HCT116 (cell line): ENCODE measurements around the gene RPS6KC1. TPM values are rescaled to one million over a fixed set of nuclear protein-coding genes. Genes with fewer than 3 reads are reported as not detected.

Source experiments
- ATAC-seq: fragments of 200-7000 bp; cut with Tn5 transposase; 2 replicates; pipeline ENCODE4 v1.9.1; 2020; ENCODE audit warnings: mild to moderate bottlenecking, moderate library complexity
- BruUV-seq: library from RNA; stranded (reverse); fragments of 400-500 nt; replicated peaks from 2 replicates; lab custom pipeline; 2021; lab: Mats Ljungman, UMichigan
- CTCF ChIA-PET: fragments of 300-600 bp; sonication (Branson Sonifier 250); formaldehyde crosslinking; loops from one replicate; lab custom pipeline; 2021; ENCODE audit warnings: antibody characterized with exemption; lab: Charles Lee
- POLR2A ChIA-PET: fragments of 300-600, 350-600 bp; sonication (Branson Sonifier 250); formaldehyde crosslinking; loops from one replicate; lab custom pipeline; 2021; ENCODE audit warnings: antibody characterized with exemption; lab: Charles Lee
- RAD21 ChIA-PET, 2 experiments: fragments of 300-600 bp; sonication (Branson Sonifier 250); formaldehyde crosslinking; loops; one replicate each; lab custom pipeline; 2023; ENCODE audit warnings: low total read pairs in 2 of 2; ENCODE audit not compliant: uncharacterized antibody in 2 of 2, unreplicated experiment in 2 of 2, low non-redundant PET in 1 of 2; lab: Charles Lee
- DNase-seq: peaks from one replicate; pipeline ENCODE4 v3.0.0-alpha.2; 2010; ENCODE audit warnings: low read depth, low spot score
- H2AFZ ChIP-seq: fragments of 200-600 bp; shearing (Covaris generic), sonication (generic); 2 replicates; pipeline ENCODE4 v1.6.1; 2017; ENCODE audit warnings: low read depth, mixed run types, mixed read lengths, antibody characterized with exemption, low read length; ENCODE audit not compliant: poor library complexity, severe bottlenecking
- H3K27ac ChIP-seq: 2 replicates; pipeline ENCODE4 v1.5.1; 2012; ENCODE audit warnings: low read depth, low read length
- H3K27me3 ChIP-seq: fragments of 200-600 bp; sonication (generic); 2 replicates; pipeline ENCODE4 v1.6.1; 2016; ENCODE audit warnings: mixed run types, low read length, mixed read lengths; ENCODE audit not compliant: insufficient read depth
- H3K36me3 ChIP-seq, 2 experiments: fragments of 200-500 bp in 1 of 2; fragments of 200-600 bp in 1 of 2; sonication (Bioruptor generic) in 1 of 2; sonication (generic) in 1 of 2; 2 replicates each; pipeline versions ENCODE4 v1.5.1 to v1.6.1; 2014 to 2016; ENCODE audit warnings: low read length in 2 of 2, inconsistent platforms in 1 of 2, mixed read lengths in 1 of 2, mixed run types in 1 of 2; ENCODE audit not compliant: insufficient read depth in 2 of 2, control insufficient read depth in 1 of 2
- H3K4me1 ChIP-seq, 2 experiments: fragments of 200-600 bp in 1 of 2; sonication (generic) in 1 of 2; 2 replicates each; pipeline versions ENCODE4 v1.5.1 to v1.6.1; 2012 to 2017; ENCODE audit warnings: low read length in 2 of 2, inconsistent platforms in 1 of 2, mild to moderate bottlenecking in 1 of 2, mixed read lengths in 1 of 2, mixed run types in 1 of 2, moderate library complexity in 1 of 2; ENCODE audit not compliant: insufficient read depth in 2 of 2, control insufficient read depth in 1 of 2
- H3K4me2 ChIP-seq: fragments of 200-600 bp; sonication (generic); 2 replicates; pipeline ENCODE4 v1.6.1; 2017; ENCODE audit warnings: mixed run types, low read length, mixed read lengths
- H3K4me3 ChIP-seq, 2 experiments: fragments of 200-600 bp in 1 of 2; sonication (generic) in 1 of 2; replicated peaks in 1 of 2; 2 replicates each; pipeline ENCODE4 v1.5.1; 2011 to 2016; ENCODE audit warnings: low read length in 2 of 2, control low read depth in 1 of 2, low read depth in 1 of 2, mild to moderate bottlenecking in 1 of 2, mixed read lengths in 1 of 2, mixed run types in 1 of 2
- H3K79me2 ChIP-seq: fragments of 200-600 bp; sonication (generic); 2 replicates; pipeline ENCODE4 v1.6.1; 2017; ENCODE audit warnings: mild to moderate bottlenecking, mixed run types, low read length, moderate library complexity, mixed read lengths; ENCODE audit not compliant: insufficient read depth
- H3K9ac ChIP-seq: fragments of 200-600 bp; sonication (generic); 2 replicates; pipeline ENCODE4 v1.6.1; 2016; ENCODE audit warnings: low read length, mixed read lengths
- H3K9me2 ChIP-seq: fragments of 200-600 bp; sonication (generic), shearing (Covaris generic); 2 replicates; pipeline ENCODE4 v1.6.1; 2017; ENCODE audit warnings: mixed run types, mild to moderate bottlenecking, moderate library complexity; ENCODE audit not compliant: insufficient read depth
- H3K9me3 ChIP-seq, 2 experiments: fragments of 200-500 bp in 1 of 2; fragments of 200-600 bp in 1 of 2; sonication (Bioruptor generic) in 1 of 2; sonication (generic) in 1 of 2; 2 replicates each; pipeline ENCODE4 v1.6.1; 2014 to 2017; ENCODE audit warnings: low read length in 2 of 2, mixed read lengths in 2 of 2, inconsistent platforms in 1 of 2, low read depth in 1 of 2, mild to moderate bottlenecking in 1 of 2, mixed run types in 1 of 2, moderate library complexity in 1 of 2; ENCODE audit not compliant: control insufficient read depth in 1 of 2, insufficient read depth in 1 of 2
- H4K20me1 ChIP-seq: fragments of 200-600 bp; sonication (generic), shearing (Covaris generic); 2 replicates; pipeline ENCODE4 v1.6.1; 2017; ENCODE audit warnings: mixed run types, mild to moderate bottlenecking, moderate library complexity; ENCODE audit not compliant: insufficient read depth
- CBX3 ChIP-seq: IDR thresholded peaks from 2 replicates; pipeline ENCODE4 v1.6.1; 2012; ENCODE audit warnings: low read depth
- CEBPB ChIP-seq: IDR thresholded peaks from 2 replicates; pipeline ENCODE4 v1.6.1; 2012; ENCODE audit warnings: low read depth
- CTCF ChIP-seq, 3 experiments: fragments of 200-600 bp in 1 of 3; sonication (generic) in 1 of 3; IDR thresholded peaks in 2 of 3; conservative IDR thresholded peaks in 1 of 3; 2 replicates each; pipeline ENCODE4 v1.5.1; 2012 to 2017; ENCODE audit warnings: low read depth in 2 of 3, low read length in 2 of 3, antibody characterized with exemption in 1 of 3, borderline replicate concordance in 1 of 3, control low read depth in 1 of 3, mild to moderate bottlenecking in 1 of 3, mixed read lengths in 1 of 3, mixed run types in 1 of 3, moderate library complexity in 1 of 3; ENCODE audit not compliant: insufficient read depth in 1 of 3
- EGR1 ChIP-seq: IDR thresholded peaks from 2 replicates; pipeline ENCODE4 v1.6.1; 2012; ENCODE audit warnings: low read depth
- ELF1 ChIP-seq: IDR thresholded peaks from 2 replicates; pipeline ENCODE4 v1.6.1; 2012; ENCODE audit warnings: low read depth, borderline replicate concordance
- FOSL1 ChIP-seq: IDR thresholded peaks from 2 replicates; pipeline ENCODE4 v1.6.1; 2012; ENCODE audit warnings: low read depth
- MAX ChIP-seq: IDR thresholded peaks from 2 replicates; pipeline ENCODE4 v1.6.1; 2012
- POLR2A ChIP-seq: IDR thresholded peaks from 2 replicates; pipeline ENCODE4 v1.7.0; 2011; ENCODE audit warnings: borderline replicate concordance; ENCODE audit not compliant: insufficient read depth, insufficient read length; ENCODE audit errors: extremely low read depth
- POLR2AphosphoS5 ChIP-seq: IDR thresholded peaks from 2 replicates; pipeline ENCODE4 v1.6.1; 2011; ENCODE audit warnings: mild to moderate bottlenecking, low read depth, low read length, moderate library complexity
- RAD21 ChIP-seq: IDR thresholded peaks from 2 replicates; pipeline ENCODE4 v1.6.1; 2012; ENCODE audit warnings: low read depth, mild to moderate bottlenecking
- SIN3A ChIP-seq: IDR thresholded peaks from 2 replicates; pipeline ENCODE4 v1.6.1; 2012; ENCODE audit warnings: low read depth
- TCF7L2 ChIP-seq: IDR thresholded peaks from 2 replicates; pipeline ENCODE4 v1.7.0; 2011; ENCODE audit warnings: borderline replicate concordance, inconsistent platforms; ENCODE audit not compliant: insufficient read depth, insufficient read length; ENCODE audit errors: extremely low read depth
- YY1 ChIP-seq: IDR thresholded peaks from 2 replicates; pipeline ENCODE4 v1.6.1; 2011; ENCODE audit warnings: low read length, low read depth, moderate library complexity, mild to moderate bottlenecking; ENCODE audit not compliant: insufficient replicate concordance; ENCODE audit errors: extremely low read depth
- ZBTB33 ChIP-seq: IDR thresholded peaks from 2 replicates; pipeline ENCODE4 v1.6.1; 2011; ENCODE audit warnings: mild to moderate bottlenecking, low read length, moderate library complexity; ENCODE audit not compliant: insufficient replicate concordance; ENCODE audit errors: extremely low read depth
- ZFX ChIP-seq: fragments of 450-650 bp; IDR thresholded peaks from 2 replicates; pipeline ENCODE4 v1.6.1; 2017
- intact Hi-C: fragments of 100-400 bp; cut with micrococcal nuclease; formaldehyde crosslinking; loops from 2 replicates; pipeline ENCODE4 v1.10.0; 2022
- total RNA-seq: library from RNA; stranded (reverse); gene quantifications from one replicate; pipeline ENCODE4 v1.2.1, GENCODE V29; 2021; ENCODE audit not compliant: unreplicated experiment
- TF ChIP-seq, protein P1 (sequence below): IDR thresholded peaks from 2 replicates; pipeline ENCODE4 v1.6.1; 2012; ENCODE audit warnings: low read depth
- TF ChIP-seq, protein P2 (sequence below): IDR thresholded peaks from 2 replicates; pipeline ENCODE4 v1.6.1; 2012

The RPS6KC1 gene
- total RNA-seq, 1 experiment from 2014 or later, result 15.9 TPM

DNA sequence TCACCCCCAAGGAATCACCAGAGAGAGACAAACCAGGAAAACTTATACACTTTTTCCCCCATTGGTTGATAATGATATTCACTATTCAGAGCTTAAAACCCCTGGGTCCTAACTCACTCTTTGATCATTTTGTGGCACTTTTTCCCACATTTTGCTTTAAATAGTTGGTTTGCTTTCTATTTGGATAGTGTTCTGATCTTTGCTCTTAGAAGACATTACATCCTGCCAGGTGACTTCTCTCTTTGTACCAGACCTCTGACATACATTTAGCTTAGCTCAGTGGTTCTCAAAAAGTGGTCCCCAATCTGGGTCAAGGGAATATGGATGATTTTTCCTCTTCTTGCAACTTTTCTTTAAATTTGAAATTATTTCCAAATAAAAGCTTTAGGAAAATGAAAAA is 228.4 kb downstream of the RPS6KC1 start:
- intact Hi-C loops, result loop anchor here (10.0 kb wide), 1 partner anchor 65 kb away; no protein-coding TSS in a partner anchor
- Histone ChIP-seq H3K27ac (no peak overlapping the region), H3K9me3 (no peaks in the 10 kb centered on the region), H3K4me1 (no peaks in the 10 kb centered on the region), H3K9me2 (no peaks in the 10 kb centered on the region), H3K79me2 (no peaks in the 10 kb centered on the region), H3K4me2 (no peak overlapping the region), H4K20me1 (no peaks in the 10 kb centered on the region), H3K36me3 (no peaks in the 10 kb centered on the region), H2AFZ (no peak overlapping the region), H3K9ac (no peak overlapping the region), H3K4me3 (no peak overlapping the region), H3K27me3 (no peaks in the 10 kb centered on the region)
- no TSS peak for BruUV-seq
- ATAC-seq (no peak), DNase-seq (no peak)
- RAD21 ChIA-PET, result no interaction called here
- POLR2A ChIA-PET, result no interaction called here
- CTCF ChIA-PET, result no interaction called here
- TF ChIP-seq MAX (no peak), ZBTB33 (no peak), SIN3A (no peak), EGR1 (no peak), ZFX (no peak), POLR2AphosphoS5 (no peak), TCF7L2 (no peak), ELF1 (no peak), FOSL1 (no peak), CBX3 (no peak), POLR2A (no peak), CEBPB (no peak), CTCF (IDR thresholded peaks at IDR 0.05 in 2 of 3, conservative IDR thresholded peaks at IDR 0.05 in 1 of 3; ENCODE audit: borderline replicate concordance in 1 of 3, insufficient read depth in 1 of 3, low read depth in 2 of 3, low read length in 2 of 3) (no peak), YY1 (no peak), RAD21 (no peak)
- TF ChIP-seq, protein P1, sequence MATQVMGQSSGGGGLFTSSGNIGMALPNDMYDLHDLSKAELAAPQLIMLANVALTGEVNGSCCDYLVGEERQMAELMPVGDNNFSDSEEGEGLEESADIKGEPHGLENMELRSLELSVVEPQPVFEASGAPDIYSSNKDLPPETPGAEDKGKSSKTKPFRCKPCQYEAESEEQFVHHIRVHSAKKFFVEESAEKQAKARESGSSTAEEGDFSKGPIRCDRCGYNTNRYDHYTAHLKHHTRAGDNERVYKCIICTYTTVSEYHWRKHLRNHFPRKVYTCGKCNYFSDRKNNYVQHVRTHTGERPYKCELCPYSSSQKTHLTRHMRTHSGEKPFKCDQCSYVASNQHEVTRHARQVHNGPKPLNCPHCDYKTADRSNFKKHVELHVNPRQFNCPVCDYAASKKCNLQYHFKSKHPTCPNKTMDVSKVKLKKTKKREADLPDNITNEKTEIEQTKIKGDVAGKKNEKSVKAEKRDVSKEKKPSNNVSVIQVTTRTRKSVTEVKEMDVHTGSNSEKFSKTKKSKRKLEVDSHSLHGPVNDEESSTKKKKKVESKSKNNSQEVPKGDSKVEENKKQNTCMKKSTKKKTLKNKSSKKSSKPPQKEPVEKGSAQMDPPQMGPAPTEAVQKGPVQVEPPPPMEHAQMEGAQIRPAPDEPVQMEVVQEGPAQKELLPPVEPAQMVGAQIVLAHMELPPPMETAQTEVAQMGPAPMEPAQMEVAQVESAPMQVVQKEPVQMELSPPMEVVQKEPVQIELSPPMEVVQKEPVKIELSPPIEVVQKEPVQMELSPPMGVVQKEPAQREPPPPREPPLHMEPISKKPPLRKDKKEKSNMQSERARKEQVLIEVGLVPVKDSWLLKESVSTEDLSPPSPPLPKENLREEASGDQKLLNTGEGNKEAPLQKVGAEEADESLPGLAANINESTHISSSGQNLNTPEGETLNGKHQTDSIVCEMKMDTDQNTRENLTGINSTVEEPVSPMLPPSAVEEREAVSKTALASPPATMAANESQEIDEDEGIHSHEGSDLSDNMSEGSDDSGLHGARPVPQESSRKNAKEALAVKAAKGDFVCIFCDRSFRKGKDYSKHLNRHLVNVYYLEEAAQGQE, result no peak
- TF ChIP-seq, protein P2, sequence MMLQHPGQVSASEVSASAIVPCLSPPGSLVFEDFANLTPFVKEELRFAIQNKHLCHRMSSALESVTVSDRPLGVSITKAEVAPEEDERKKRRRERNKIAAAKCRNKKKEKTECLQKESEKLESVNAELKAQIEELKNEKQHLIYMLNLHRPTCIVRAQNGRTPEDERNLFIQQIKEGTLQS, result no peak
